H9 (cell line): ENCODE measurements around the gene PPP1R9A. TPM values are rescaled to one million over a fixed set of nuclear protein-coding genes. Genes with fewer than 3 reads are reported as not detected.

Source experiments
- DNase-seq: peaks from one replicate; pipeline ENCODE4 v3.0.0-alpha.2; 2017
- H2AFZ ChIP-seq: one replicate; pipeline ENCODE4 v1.6.1; 2013; ENCODE audit warnings: mild to moderate bottlenecking, low read length, control low read depth, moderate library complexity
- H2AK5ac ChIP-seq: 2 replicates; pipeline ENCODE4 v1.6.1; 2013; ENCODE audit warnings: low read length, control low read depth, mixed read lengths; ENCODE audit not compliant: insufficient read length
- H2BK120ac ChIP-seq: one replicate; pipeline ENCODE4 v1.6.1; 2013; ENCODE audit warnings: low read depth, mild to moderate bottlenecking, low read length, control low read depth, inconsistent platforms; ENCODE audit not compliant: poor library complexity, severe bottlenecking
- H2BK12ac ChIP-seq: 2 replicates; pipeline ENCODE4 v1.6.1; 2013; ENCODE audit warnings: low read length, control low read depth, mixed read lengths, low read depth; ENCODE audit not compliant: insufficient read length
- H2BK15ac ChIP-seq: 2 replicates; pipeline ENCODE4 v1.6.1; 2013; ENCODE audit warnings: low read depth, low read length, control low read depth
- H2BK20ac ChIP-seq: one replicate; pipeline ENCODE4 v1.6.1; 2013; ENCODE audit warnings: low read depth, mild to moderate bottlenecking, low read length, control low read depth, inconsistent platforms; ENCODE audit not compliant: poor library complexity, severe bottlenecking
- H2BK5ac ChIP-seq: 2 replicates; pipeline ENCODE4 v1.6.1; 2013; ENCODE audit warnings: low read length, control low read depth, mixed read lengths; ENCODE audit not compliant: insufficient read length
- H3K14ac ChIP-seq: 2 replicates; pipeline ENCODE4 v1.6.1; 2013; ENCODE audit warnings: low read length, control low read depth; ENCODE audit not compliant: insufficient read depth
- H3K18ac ChIP-seq: 2 replicates; pipeline ENCODE4 v1.6.1; 2013; ENCODE audit warnings: low read depth, mild to moderate bottlenecking, mixed read lengths, low read length, control low read depth; ENCODE audit not compliant: insufficient read length
- H3K23ac ChIP-seq: 2 replicates; pipeline ENCODE4 v1.6.1; 2013; ENCODE audit warnings: low read length, control low read depth, mixed read lengths, low read depth; ENCODE audit not compliant: insufficient read length
- H3K23me2 ChIP-seq: 2 replicates; pipeline ENCODE4 v1.6.1; 2013; ENCODE audit warnings: low read depth, mild to moderate bottlenecking, mixed read lengths, low read length, control low read depth; ENCODE audit not compliant: insufficient read length, poor library complexity, severe bottlenecking
- H3K27ac ChIP-seq: 2 replicates; pipeline ENCODE4 v1.5.1; 2013; ENCODE audit warnings: low read length, control low read depth, mixed read lengths, low read depth; ENCODE audit not compliant: insufficient read length
- H3K27me3 ChIP-seq: 2 replicates; pipeline ENCODE4 v1.6.1; 2013; ENCODE audit warnings: low read length, control low read depth, inconsistent platforms; ENCODE audit not compliant: insufficient read depth
- H3K4ac ChIP-seq: 2 replicates; pipeline ENCODE4 v1.6.1; 2013; ENCODE audit warnings: low read depth, mild to moderate bottlenecking, control low read depth, inconsistent platforms, low read length, moderate library complexity
- H3K4me1 ChIP-seq: 2 replicates; pipeline ENCODE4 v1.6.1; 2013; ENCODE audit warnings: low read length, control low read depth, inconsistent platforms; ENCODE audit not compliant: insufficient read depth
- H3K4me2 ChIP-seq: 2 replicates; pipeline ENCODE4 v1.6.1; 2013; ENCODE audit warnings: low read length, control low read depth, mixed read lengths; ENCODE audit not compliant: insufficient read length, insufficient read depth
- H3K56ac ChIP-seq: 2 replicates; pipeline ENCODE4 v1.6.1; 2013; ENCODE audit warnings: low read depth, mild to moderate bottlenecking, mixed read lengths, low read length, control low read depth; ENCODE audit not compliant: insufficient read length
- H3K79me1 ChIP-seq: 2 replicates; pipeline ENCODE4 v1.6.1; 2013; ENCODE audit warnings: low read depth, mild to moderate bottlenecking, moderate library complexity, low read length, control low read depth, inconsistent platforms; ENCODE audit not compliant: insufficient read depth, poor library complexity, severe bottlenecking
- H3K79me2 ChIP-seq: 2 replicates; pipeline ENCODE4 v1.6.1; 2013; ENCODE audit warnings: low read length, control low read depth, inconsistent platforms; ENCODE audit not compliant: insufficient read depth
- H3K9ac ChIP-seq: 2 replicates; pipeline ENCODE4 v1.6.1; 2013; ENCODE audit warnings: low read length, control low read depth, mixed read lengths; ENCODE audit not compliant: insufficient read length; ENCODE audit errors: extremely low read depth
- H3K9me3 ChIP-seq: one replicate; pipeline ENCODE4 v1.6.1; 2013; ENCODE audit warnings: low read depth, low read length, inconsistent platforms; ENCODE audit not compliant: control insufficient read depth
- H3T11ph ChIP-seq: one replicate; pipeline ENCODE4 v1.6.1; 2013; ENCODE audit warnings: mild to moderate bottlenecking, low read length, control low read depth, inconsistent platforms
- H4K20me1 ChIP-seq: one replicate; pipeline ENCODE4 v1.6.1; 2013; ENCODE audit not compliant: control insufficient read depth, insufficient read length, insufficient read depth
- H4K5ac ChIP-seq: 2 replicates; pipeline ENCODE4 v1.6.1; 2013; ENCODE audit warnings: low read depth, mild to moderate bottlenecking, mixed read lengths, low read length, control low read depth; ENCODE audit not compliant: insufficient read length
- H4K8ac ChIP-seq: replicated peaks from 2 replicates; pipeline ENCODE4 v1.6.1; 2013; ENCODE audit warnings: low read length, control low read depth, mixed read lengths, low read depth; ENCODE audit not compliant: insufficient read length
- H4K91ac ChIP-seq: 2 replicates; pipeline ENCODE4 v1.6.1; 2013; ENCODE audit warnings: low read depth, mild to moderate bottlenecking, moderate library complexity, mixed read lengths, low read length, control low read depth; ENCODE audit not compliant: insufficient read length
- H3K27ac Mint-ChIP-seq, 3 experiments: 2 replicates in 2 of 3; 3 replicates in 1 of 3; pipeline ENCODE4 v1.8.0; 2020 to 2021; ENCODE audit warnings: mixed read lengths in 3 of 3, mild to moderate bottlenecking in 1 of 3, moderate library complexity in 1 of 3
- H3K27me3 Mint-ChIP-seq: 2 replicates; pipeline ENCODE4 v1.8.0; 2021; ENCODE audit warnings: low read depth, mild to moderate bottlenecking, moderate library complexity, mixed read lengths
- H3K36me3 Mint-ChIP-seq, 3 experiments: 2 replicates in 2 of 3; 3 replicates in 1 of 3; pipeline ENCODE4 v1.8.0; 2020 to 2021; ENCODE audit warnings: low read depth in 3 of 3, mixed read lengths in 3 of 3; ENCODE audit not compliant: insufficient read depth in 1 of 3
- H3K4me1 Mint-ChIP-seq, 2 experiments: 2 replicates each; pipeline ENCODE4 v1.8.0; 2020; ENCODE audit warnings: mixed read lengths in 2 of 2
- H3K4me3 Mint-ChIP-seq, 2 experiments: 2 replicates in 1 of 2; 3 replicates in 1 of 2; pipeline ENCODE4 v1.8.0; 2020 to 2021; ENCODE audit warnings: mild to moderate bottlenecking in 2 of 2, mixed read lengths in 2 of 2, moderate library complexity in 1 of 2
- H3K9me3 Mint-ChIP-seq, 2 experiments: 2 replicates in 1 of 2; 3 replicates in 1 of 2; pipeline ENCODE4 v1.8.0; 2020; ENCODE audit warnings: mild to moderate bottlenecking in 2 of 2, mixed read lengths in 2 of 2, moderate library complexity in 1 of 2
- CTCF ChIP-seq: fragments of 200-600 bp; sonication (generic); conservative IDR thresholded peaks from 3 replicates; pipeline ENCODE4 v1.8.0; 2021; ENCODE audit warnings: antibody characterized with exemption, mild to moderate bottlenecking
- WGBS: extraction: QIAGEN DNeasy Blood & Tissue Kit; methylation state at CpG from one replicate; pipeline ENCODE4 v1.1.7; 2013; ENCODE audit warnings: missing lambda C conversion rate, low lambda C conversion rate, mixed read lengths; ENCODE audit not compliant: insufficient read length; ENCODE audit errors: extremely low coverage; 5-methylcytosine and 5-hydroxymethylcytosine counted together
- total RNA-seq: library from RNA; stranded (reverse); gene quantifications from 2 replicates; pipeline ENCODE4 v1.2.1, GENCODE V29; 2021

Gene PPP1R9A
- total RNA-seq, 1 experiment from 2014 or later: 17.0 TPM

DNA sequence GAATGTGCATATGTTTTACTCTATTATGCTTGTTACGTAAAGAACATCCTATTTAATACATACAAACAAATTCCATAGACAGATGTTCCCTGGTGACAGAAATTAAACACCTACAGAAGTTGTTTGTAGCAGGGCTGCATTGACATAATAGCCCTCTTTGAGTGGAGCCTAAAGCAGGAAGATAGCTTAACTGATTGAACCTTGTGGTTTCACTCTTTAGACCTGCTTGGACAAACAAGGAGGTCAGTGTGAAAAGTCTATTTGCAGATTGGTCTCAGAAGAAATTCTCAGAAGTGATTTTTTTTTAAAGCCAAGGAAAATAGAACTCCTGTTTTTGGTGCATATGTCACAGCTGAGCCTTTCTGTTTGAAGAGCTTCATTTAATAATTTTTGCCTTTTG, 121.3 kb downstream of the PPP1R9A start:
- Histone ChIP-seq H3K79me2 (no peaks in the 10 kb centered on the region), H3K4ac (no peak overlapping the region), H2BK15ac (no peak overlapping the region), H3K4me2 (no peak overlapping the region), H3K56ac (no peak overlapping the region), H2AK5ac (no peak overlapping the region), H4K8ac (no peak overlapping the region), H3K18ac (no peak overlapping the region), H4K91ac (no peak overlapping the region), H2BK5ac (no peak overlapping the region), H4K20me1 (no peaks in the 10 kb centered on the region), H2BK20ac (no peak overlapping the region), H4K5ac (no peak overlapping the region), H3T11ph (no peak overlapping the region), H3K79me1 (no peaks in the 10 kb centered on the region), H3K9me3 (no peaks in the 10 kb centered on the region), H2BK120ac (no peak overlapping the region), H3K9ac (no peak overlapping the region), H3K27ac (no peak overlapping the region), H3K23me2 (no peaks in the 10 kb centered on the region), H3K14ac (no peak overlapping the region), H2BK12ac (no peak overlapping the region), H3K27me3 (no peaks in the 10 kb centered on the region), H3K23ac (no peak overlapping the region), H2AFZ (no peak overlapping the region), H3K4me1 (no peaks in the 10 kb centered on the region; the same call in 1 of the 2 replicates)
- Mint-ChIP-seq H3K4me1 (peaks cover 4 to 12% of the 10 kb centered on the region in 2 experiments; a peak in 3 of 4 replicates), H3K9me3 (peaks cover 21 to 25% of the 10 kb centered on the region in 2 experiments), H3K4me3 (no peak overlapping the region), H3K27me3 (no peaks in the 10 kb centered on the region), H3K36me3 (peaks cover 20 to 23% (median 21%) of the 10 kb centered on the region in 3 experiments), H3K27ac (no peak overlapping the region)
- no peak for TF ChIP-seq CTCF
- WGBS: no CpG with 5 or more reads among the region's 1 CpG
- DNase-seq: no peak
